Skeletal muscle satellite cell (primary cell): ENCODE results near the gene HPSE.
A peak's percentile ranks its signal among the peaks of the same experiment; 100 is the strongest.

Experiments
- H3K27me3 ChIP-seq: 2 replicates; pipeline ENCODE4 v1.7.0; 2013; ENCODE audit warnings: low read length; ENCODE audit not compliant: control insufficient read depth, insufficient read depth
- H3K36me3 ChIP-seq: 2 replicates; pipeline ENCODE4 v1.7.0; 2013; ENCODE audit warnings: mild to moderate bottlenecking, control low read depth, low read length; ENCODE audit not compliant: insufficient read depth
- H3K4me1 ChIP-seq: 2 replicates; pipeline ENCODE4 v1.7.0; 2013; ENCODE audit warnings: low read length; ENCODE audit not compliant: control insufficient read depth, insufficient read depth
- H3K4me2 ChIP-seq: 2 replicates; pipeline ENCODE4 v1.7.0; 2013; ENCODE audit warnings: mild to moderate bottlenecking, low read length
- H3K4me3 ChIP-seq: 2 replicates; pipeline ENCODE4 v1.7.0; 2013; ENCODE audit warnings: low read length
- H3K9ac ChIP-seq: 2 replicates; pipeline ENCODE4 v1.7.0; 2013; ENCODE audit warnings: mild to moderate bottlenecking, low read depth, low read length, moderate library complexity
- H3K9me3 ChIP-seq: replicated peaks from 2 replicates; pipeline ENCODE4 v1.7.0; 2013; ENCODE audit warnings: mild to moderate bottlenecking, control low read depth, low read length

HPSE gene

DNA sequence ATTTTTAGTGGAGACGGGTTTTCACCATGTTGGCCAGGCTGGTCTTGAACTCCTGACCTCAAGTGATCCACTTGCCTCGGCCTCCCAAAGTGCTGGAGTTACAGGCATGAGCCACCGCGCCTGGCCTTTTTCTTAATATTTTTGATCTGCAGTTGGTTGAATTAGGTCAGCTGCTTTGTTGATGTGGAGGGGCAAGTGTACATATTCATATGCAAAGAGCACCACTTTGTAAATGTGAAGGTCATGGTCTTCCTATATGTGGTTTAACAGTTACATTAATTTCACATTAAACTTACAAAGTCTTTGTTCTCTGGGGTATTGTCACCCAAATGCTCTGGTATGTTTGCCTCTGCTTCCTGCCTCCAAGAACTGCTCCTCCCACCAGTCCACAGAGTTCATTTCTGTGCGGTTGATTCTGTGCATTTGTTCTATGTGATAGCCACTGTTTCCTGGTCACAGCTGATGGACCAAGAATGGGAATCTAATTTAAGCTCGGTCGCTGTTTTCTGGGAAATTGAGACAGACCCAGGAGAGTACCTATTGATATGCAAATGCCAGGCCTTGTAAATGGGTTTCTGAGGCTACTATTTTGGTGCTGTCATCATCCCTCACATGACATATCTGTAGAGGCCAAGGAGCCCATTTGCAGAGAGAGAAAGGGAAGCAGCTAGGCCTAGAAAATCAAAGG lies 26.9 kb upstream of the HPSE start:
- no peak overlapping the region for H3K4me3 ChIP-seq
- no peak overlapping the region for H3K4me2 ChIP-seq
- H3K4me1 ChIP-seq = peaks cover 24% of the 10 kb centered on the region
- no peaks in the 10 kb centered on the region for H3K36me3 ChIP-seq
- no peak overlapping the region for H3K9ac ChIP-seq
- no peaks in the 10 kb centered on the region for H3K9me3 ChIP-seq
- no peaks in the 10 kb centered on the region for H3K27me3 ChIP-seq

DNA sequence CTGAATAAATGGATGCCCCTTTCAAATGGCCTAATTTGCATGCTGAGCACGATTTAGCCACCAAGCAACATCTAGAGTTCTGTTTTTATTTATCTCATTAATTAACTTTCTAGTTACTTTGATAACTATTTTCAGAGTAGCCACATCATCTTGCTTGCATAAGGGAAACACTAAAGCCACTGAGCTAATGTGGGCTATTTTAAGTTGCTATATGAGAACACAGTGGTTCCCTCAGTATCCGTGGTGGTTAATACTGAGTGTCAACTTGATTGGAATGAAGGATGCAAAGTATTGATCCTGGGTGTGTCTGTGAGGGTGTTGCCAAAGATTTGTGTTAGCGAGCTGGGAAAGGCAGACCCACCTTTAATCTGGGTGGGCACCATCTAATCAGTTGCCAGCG lies 25.4 kb upstream of the HPSE start:
- Histone ChIP-seq H3K27me3 (no peaks in the 10 kb centered on the region), H3K4me3 (no peak overlapping the region), H3K36me3 (no peaks in the 10 kb centered on the region), H3K9ac (no peak overlapping the region), H3K4me1 (peaks cover 26% of the 10 kb centered on the region), H3K4me2 (no peak overlapping the region), H3K9me3 (no peaks in the 10 kb centered on the region)

DNA sequence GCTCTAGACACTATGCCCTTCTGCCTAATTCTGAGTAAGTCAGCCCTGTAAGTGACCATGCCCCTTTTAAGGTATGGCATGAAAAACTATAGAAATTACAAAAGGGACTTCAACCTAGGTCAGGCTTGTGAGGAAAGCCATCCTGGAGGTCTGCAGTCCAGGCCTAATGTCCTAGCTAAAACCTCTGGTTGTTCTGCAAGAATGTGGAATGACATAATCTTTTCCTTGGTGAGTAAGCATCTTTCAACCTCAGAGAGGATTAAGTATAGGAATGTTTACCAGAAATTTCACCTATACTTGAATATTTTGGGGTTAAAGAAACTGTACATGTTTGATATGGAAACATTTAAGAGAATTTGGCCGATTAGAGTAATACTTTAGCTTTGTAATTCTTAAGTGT lies 23.8 kb upstream of the HPSE start:
- peak overlapping the region; percentile 68 for H3K9ac ChIP-seq
- peak overlapping the region; percentile 53 for H3K4me2 ChIP-seq
- H3K27me3 ChIP-seq = no peaks in the 10 kb centered on the region
- H3K36me3 ChIP-seq = no peaks in the 10 kb centered on the region
- no peaks in the 10 kb centered on the region for H3K9me3 ChIP-seq
- peaks cover 26% of the 10 kb centered on the region for H3K4me1 ChIP-seq
- no peak overlapping the region for H3K4me3 ChIP-seq

DNA sequence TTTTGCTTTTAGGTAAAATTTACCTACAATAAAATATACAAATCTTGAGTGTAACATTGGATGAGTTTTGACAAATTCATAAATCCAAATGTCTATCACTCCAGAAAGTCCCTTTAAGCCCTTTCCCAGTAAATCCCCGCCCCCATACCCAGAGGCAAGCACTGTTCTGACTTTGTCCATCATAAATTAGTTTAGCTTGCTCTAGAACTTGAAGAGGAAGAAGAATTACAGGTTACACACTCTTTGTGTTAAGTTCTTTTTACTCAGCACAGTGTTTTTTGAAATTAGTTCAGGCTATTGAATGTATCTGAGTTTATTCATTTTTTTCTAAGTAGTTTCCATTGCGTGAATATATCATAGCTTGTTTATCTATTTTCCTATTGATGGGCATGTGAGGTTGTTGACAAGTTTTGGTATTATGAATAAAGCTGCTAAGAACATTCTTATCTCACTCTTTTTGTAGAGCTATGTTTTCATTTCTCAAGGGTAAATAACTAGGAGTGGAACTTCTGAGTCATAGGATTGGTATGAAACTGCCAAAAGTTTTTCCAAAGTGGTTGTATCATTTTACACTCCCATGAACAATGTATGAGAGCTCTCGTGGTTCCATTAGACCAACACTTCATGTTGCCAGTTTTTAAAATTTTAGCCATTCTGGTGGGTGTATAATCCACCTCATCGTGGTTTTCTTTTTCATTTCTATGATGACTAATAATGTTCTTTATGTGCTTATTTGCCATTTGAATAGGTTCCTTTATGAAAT lies 22.4 kb upstream of the HPSE start:
- peak overlapping the region; percentile 29 for H3K4me2 ChIP-seq
- H3K4me3 ChIP-seq = no peak overlapping the region
- H3K9ac ChIP-seq = peak overlapping the region; percentile 64
- H3K9me3 ChIP-seq = no peaks in the 10 kb centered on the region
- no peaks in the 10 kb centered on the region for H3K27me3 ChIP-seq
- no peaks in the 10 kb centered on the region for H3K36me3 ChIP-seq
- H3K4me1 ChIP-seq = peaks cover 26% of the 10 kb centered on the region

DNA sequence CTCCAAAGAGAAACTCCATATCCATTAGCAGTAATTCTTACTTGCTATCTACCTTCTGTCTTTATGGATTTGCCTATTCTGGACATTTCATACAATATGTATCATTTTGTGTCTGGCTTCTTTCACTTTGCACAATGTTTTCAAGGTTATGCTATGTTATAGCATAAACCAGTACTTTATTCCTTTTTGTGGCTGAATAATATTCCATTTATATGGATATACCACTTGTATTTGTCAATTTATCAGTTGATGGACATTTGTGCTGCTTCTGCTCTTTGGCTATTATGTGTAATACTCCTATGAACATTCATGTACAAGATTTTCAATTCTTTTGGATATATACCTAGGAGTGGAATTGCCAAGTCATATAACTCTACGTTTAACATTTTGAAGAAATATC lies 18.9 kb upstream of the HPSE start:
- H3K4me1 ChIP-seq = peaks cover 20% of the 10 kb centered on the region
- H3K27me3 ChIP-seq = no peaks in the 10 kb centered on the region
- no peak overlapping the region for H3K4me3 ChIP-seq
- no peaks in the 10 kb centered on the region for H3K36me3 ChIP-seq
- H3K4me2 ChIP-seq = no peak overlapping the region
- H3K9ac ChIP-seq = no peak overlapping the region
- no peaks in the 10 kb centered on the region for H3K9me3 ChIP-seq

DNA sequence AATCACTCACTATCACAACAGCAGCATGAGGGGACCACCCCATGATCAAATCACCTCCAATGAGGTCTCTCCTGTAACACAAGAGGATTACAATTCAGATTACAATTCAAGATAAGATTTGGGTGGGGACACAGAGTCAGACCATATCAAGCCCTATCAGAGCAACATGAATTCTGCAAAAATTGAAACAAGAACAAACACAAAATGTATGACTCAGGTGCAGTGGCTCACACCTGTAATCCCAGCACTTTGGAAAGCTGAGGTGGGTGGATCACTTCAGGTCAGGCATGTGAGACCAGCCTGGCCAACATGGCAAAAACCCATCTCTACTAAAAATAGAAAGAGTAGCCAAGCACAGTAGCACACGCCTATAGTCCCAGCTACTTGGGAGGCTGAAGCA lies 13.4 kb upstream of the HPSE start:
- Histone ChIP-seq H3K9me3 (no peaks in the 10 kb centered on the region), H3K27me3 (no peaks in the 10 kb centered on the region), H3K4me2 (no peak overlapping the region), H3K4me3 (no peak overlapping the region), H3K9ac (no peak overlapping the region), H3K4me1 (no peaks in the 10 kb centered on the region), H3K36me3 (no peaks in the 10 kb centered on the region)

DNA sequence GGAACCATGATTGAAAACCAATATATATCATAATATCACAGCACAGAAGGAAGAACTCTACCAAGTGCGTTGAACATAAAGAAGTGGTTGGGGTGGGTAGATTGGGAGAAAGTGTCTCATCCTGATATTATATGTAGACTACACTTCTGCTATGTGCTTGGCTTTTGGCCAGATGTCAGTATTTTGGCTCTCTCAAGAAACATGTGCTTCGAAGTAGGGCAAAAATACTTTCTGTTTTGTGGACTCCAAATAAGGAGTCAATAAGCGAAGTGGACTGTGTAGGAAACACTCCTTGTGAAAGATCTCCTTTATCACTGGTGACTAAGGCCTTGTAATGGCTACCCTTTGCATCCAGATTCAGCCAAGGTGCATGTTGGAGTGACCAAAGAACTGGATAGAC lies 7.8 kb upstream of the HPSE start:
- Histone ChIP-seq H3K36me3 (no peaks in the 10 kb centered on the region), H3K9ac (no peak overlapping the region), H3K9me3 (no peaks in the 10 kb centered on the region), H3K4me2 (no peak overlapping the region), H3K4me1 (no peaks in the 10 kb centered on the region), H3K4me3 (no peak overlapping the region), H3K27me3 (no peaks in the 10 kb centered on the region)

DNA sequence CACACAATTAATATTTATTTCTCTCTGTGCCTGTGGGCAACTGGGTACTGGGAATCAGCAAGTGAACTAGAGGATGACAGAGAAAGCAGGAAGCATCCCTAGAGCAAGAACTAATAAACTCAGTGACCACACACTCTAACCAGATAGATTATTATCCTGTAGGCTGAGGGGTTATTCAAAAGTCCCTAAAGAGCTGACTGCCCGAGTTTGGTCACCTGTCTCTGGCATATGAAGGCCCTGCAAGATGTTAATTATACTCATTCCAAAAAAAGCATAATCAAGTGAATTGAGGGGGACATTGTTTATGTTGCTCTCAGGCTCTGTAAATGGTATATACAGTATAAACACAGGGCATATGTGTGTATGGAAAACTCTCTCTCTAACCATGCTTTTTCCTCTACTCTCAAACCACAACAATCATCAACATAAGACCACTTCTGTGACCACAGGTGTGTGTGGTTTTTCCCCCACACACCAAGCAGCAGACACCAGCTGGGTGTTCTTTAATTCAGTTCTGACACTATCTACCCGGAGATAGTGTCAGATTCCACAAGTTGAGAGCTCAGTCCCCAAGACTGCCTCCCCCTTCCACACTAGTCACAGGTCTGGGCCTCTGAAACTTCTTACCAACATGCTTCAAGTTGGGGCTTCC lies 6.2 kb upstream of the HPSE start:
- no peaks in the 10 kb centered on the region for H3K9me3 ChIP-seq
- no peak overlapping the region for H3K4me2 ChIP-seq
- H3K9ac ChIP-seq = no peak overlapping the region

DNA sequence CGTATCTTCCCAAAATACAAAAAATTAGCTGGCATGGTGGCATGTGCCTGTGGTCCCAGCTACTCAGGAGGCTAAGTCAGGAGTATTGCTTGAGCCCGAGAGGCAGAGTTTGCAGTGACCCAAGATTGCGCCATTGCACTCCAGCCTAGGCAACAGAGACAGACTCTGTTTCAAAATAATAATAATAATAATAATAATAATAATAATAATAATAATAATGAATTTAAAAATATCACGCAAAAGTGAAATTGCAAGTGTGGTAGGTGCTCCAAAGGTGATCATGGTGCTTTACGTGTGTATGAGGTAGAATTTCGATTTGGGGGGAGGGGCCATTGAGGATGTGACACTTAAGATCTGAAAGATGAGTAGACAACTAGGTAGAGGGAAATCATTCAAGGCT lies 4.9 kb upstream of the HPSE start:
- Histone ChIP-seq H3K9me3 (no peaks in the 10 kb centered on the region), H3K4me2 (no peak overlapping the region), H3K36me3 (no peaks in the 10 kb centered on the region), H3K4me3 (no peak overlapping the region), H3K9ac (no peak overlapping the region), H3K27me3 (no peaks in the 10 kb centered on the region), H3K4me1 (peaks cover 2% of the 10 kb centered on the region)

More for the DNA sequence above, 6.2 kb upstream of the HPSE start:
- no peaks in the 10 kb centered on the region for H3K4me1 ChIP-seq
- no peaks in the 10 kb centered on the region for H3K36me3 ChIP-seq
- H3K27me3 ChIP-seq = no peaks in the 10 kb centered on the region
- H3K4me3 ChIP-seq = no peak overlapping the region

DNA sequence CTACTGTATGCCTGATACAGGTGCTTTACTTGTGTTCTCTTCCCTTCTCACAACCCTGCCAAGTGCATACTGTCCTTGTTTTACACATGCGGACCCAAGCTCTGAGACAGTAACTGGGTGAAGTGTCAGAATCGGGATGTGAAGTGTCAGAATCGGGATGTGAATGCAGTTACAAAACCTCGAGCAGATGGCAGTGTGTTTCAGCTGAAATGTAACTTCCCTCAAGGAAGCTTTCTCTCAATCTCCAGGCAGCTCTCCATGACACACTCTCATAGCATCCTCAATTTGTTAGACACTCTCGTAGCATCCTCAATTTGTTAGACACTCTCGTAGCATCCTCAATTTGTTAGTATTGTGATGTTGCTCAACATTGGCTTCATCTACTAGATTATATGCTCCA lies 1.1 kb upstream of the HPSE start:
- H3K36me3 ChIP-seq = no peaks in the 10 kb centered on the region
- H3K9me3 ChIP-seq = no peaks in the 10 kb centered on the region
- H3K9ac ChIP-seq = no peak overlapping the region
- peak overlapping the region; percentile 95 for H3K4me2 ChIP-seq
- H3K27me3 ChIP-seq = peaks cover 8% of the 10 kb centered on the region
- no peak overlapping the region for H3K4me3 ChIP-seq
- H3K4me1 ChIP-seq = peaks cover 6% of the 10 kb centered on the region

DNA sequence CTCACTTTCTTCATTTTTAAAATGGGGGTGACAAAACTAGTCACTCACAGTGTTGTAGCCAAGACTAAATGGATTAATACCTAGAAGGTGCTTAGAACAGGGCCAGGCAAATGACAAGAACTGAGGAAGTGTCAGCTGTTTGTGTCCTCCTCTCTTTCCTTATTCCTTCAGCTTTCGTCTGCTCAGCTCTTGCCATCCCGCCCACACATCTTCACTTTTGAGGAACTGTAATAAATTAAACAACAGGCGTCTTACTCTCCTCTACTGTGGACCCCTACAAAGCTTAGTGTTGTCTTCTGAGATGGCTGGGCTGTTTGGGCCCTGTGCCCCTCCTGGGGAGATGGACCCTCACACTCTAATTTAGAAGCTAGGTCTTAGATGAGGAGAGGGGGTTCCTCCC lies 2.7 kb downstream of the HPSE start:
- Histone ChIP-seq H3K4me2 (no peak overlapping the region), H3K36me3 (no peaks in the 10 kb centered on the region), H3K4me3 (no peak overlapping the region), H3K9ac (no peak overlapping the region), H3K4me1 (peaks cover 6% of the 10 kb centered on the region), H3K27me3 (peaks cover 8% of the 10 kb centered on the region), H3K9me3 (no peaks in the 10 kb centered on the region)
